T-helper 1 cell (primary cell): Measurements from ENCODE around the gene FFAR1.
"Not testable (repeated sequence)": the region's sequence is repeated elsewhere in the genome, so short reads cannot be mapped to it uniquely, and the experiment has no call there.

ENCODE experiments used
- DNase-seq, 5 donors: peaks; one replicate each; pipeline ENCODE4 v3.0.0-alpha.2; 2012 to 2020

The FFAR1 gene

DNA sequence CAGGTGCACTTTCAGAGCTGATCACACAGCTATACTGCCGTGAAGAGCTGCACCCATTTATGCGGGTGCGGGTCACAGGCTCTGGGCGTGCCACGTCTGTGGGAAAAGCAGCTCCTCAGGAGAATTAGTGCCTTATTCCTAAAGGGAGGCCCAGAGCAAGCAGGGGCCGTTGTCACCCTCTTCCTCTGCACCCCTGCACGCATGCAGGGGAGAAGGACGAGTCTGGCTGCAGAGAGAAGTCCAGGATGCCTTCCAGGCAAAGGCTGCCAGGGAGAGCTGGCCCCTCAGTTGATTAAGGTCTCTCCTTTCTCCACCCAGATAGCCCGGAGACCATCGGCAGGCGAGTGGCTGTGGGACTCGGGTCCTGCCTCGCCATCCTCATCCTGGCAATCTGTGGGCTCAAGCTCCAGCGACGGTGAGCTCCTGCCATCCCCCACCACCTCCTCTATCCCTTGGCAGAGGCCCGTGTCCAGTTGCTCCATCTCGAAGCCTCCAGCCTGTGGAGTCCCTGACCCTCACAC is 3.1 kb upstream of the FFAR1 start:
- DNase-seq = no peak

DNA sequence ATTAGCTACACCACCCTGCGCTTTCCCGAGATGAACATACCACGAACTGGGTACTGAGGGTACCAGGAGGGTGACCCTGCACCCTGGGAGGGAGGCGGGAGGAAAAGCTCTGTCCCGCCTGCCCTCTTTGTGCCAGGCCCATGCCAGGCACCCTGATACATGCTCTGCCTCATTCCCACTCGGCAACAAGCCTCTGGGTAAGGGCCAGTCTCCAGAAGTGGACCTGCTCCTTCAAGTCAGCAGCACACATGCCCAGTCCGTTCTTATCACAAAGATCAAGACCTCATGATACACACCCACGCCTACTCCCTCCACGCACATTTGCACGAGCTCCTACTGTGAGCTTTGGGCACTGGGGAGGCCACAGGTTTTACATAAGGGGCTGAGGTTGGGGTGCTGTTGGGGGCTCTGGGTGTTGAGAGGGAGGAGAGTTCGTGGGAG is 2.0 kb upstream of the FFAR1 start:
- DNase-seq = no peak

DNA sequence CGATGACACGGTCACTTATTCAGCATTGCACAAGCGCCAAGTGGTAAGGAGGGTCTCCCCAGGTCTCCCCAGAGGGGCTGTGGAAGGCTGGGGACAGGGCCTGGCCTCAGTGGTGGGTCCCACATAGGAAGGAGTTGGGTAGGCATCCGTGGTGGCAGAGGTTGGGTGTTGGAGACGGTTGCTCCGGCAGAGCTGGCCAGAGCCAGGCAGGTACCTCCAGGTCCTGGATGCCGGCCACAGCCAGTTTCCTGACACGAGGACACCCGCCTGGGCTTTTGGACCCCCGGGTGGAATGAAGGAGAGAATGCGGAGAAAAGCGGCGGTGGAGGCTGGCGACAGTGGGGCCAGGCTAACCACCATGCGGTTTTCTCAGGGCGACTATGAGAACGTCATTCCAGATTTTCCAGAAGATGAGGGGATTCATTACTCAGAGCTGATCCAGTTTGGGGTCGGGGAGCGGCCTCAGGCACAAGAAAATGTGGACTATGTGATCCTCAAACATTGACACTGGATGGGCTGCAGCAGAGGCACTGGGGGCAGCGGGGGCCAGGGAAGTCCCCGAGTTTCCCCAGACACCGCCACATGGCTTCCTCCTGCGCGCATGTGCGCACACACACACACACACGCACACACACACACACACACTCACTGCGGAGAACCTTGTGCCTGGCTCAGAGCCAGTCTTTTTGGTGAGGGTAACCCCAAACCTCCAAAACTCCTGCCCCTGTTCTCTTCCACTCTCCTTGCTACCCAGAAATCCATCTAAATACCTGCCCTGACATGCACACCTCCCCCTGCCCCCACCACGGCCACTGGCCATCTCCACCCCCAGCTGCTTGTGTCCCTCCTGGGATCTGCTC is 1.3 kb upstream of the FFAR1 start:
- peak; percentile 50 to 68 (median 63) for DNase-seq

DNA sequence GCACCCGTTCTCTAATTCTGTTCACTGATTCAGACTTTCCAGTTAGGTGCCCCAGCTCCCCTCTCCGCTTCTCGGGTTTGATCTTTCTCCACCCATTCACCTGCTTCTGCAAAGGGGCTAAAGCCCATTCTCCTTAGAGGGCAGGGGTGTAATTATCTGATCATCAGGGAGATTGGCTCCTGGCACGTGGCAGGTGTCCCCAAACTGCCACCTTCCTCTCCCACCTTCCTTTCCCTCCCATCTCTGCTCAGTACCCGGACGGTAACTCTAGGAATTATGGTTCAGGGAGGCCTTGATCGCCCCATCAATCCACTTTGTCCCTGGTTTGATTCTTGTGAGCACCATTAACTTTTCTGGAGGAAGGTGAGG is 212 bp downstream of the FFAR1 start:
- DNase-seq = no peak

DNA sequence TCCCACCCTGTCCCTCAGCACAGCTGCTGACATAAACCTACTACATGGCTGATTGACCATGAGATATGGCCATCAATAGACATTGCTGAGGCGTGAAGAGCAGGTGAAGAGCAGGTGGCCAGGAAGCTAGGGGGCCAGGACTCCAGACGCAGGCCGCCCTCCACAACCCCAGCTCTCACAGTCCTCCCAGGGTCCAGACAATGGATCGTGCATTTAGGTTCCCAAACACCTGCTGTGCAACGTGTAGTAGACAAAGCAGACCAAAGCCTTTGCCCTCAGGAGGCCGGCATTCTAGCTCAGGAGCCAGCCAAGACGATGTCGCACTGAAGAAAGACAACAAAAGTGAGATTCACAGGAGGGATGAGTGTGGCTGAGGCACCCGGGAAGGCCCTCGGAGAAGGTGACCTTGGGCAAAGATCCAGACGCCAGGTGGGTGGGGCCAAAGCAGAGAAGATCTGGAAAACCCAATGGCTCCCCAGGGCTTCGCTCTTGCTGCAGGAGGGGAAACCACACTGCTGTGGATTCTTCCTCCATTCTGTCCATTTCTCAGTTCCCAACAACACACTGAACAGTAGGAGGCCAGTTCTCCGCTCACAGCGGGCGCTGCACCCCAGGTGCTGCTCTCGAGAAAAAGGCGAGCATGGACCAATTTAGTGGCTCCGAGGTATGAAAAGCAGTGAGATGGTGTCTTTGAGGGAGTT is 1.4 kb downstream of the FFAR1 start:
- DNase-seq = no peak

DNA sequence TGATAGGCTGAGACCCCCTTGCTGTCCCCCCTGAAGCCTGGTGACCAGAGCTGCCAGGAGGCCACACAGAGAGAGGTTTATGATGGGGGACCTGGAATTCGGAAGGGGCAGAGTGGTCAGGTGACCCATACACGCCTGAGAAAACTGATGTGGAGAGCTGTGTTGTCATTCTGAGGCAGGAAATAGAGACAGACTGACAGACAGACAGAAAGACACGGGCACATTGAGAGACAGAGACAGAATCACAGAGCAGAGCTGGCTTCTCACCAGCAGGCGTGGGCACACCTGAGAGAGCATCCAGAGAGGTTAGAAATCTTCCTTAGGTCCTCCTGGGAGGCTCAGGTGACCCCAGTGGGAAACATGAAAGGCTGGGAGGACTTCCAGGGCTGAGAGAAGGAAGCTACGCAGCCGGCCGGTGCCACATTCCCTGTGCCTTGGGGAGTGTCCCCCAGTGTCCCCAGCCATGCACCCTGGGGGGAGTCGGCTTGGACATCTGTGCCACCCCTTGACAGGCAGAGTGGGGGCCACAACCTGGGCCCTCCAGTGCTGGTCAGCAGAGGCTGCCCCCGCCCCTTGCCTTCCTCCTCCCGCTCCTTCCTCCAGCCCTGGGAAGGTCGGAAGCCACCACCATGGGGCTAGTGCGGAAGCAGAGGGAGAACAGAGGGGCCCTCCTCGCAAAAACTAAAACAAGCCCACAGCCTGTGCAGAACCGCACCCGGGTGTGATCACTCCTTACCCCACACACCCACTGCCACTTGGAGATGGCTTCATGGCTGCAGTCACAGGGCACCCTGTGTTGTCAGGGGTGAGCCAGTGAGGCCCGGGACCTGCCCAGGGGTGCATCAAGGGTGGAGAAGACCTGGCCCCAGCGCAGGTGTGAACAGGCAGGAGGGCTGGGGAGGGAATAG is 2.2 kb downstream of the FFAR1 start:
- no peak for DNase-seq

DNA sequence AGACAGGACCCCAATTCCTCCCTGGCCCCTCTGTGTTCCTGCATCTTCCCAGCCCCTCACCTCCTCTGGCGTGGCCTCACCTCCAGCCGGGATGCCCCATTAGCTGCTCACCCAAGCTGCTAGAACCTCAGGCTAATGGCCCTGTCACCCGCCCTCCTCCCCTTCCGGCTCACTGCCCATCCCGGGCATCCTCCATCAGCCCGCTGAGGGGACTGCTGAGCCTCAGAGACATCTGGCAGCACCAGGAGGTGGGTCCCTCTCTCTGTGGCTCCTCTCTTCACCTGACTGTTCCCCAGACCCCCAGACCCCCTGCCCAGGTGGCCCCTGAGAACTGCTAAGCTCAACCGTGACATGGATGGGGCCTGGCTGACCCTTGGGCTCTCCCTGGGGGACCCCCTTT is 2.9 kb downstream of the FFAR1 start:
- no peak for DNase-seq

DNA sequence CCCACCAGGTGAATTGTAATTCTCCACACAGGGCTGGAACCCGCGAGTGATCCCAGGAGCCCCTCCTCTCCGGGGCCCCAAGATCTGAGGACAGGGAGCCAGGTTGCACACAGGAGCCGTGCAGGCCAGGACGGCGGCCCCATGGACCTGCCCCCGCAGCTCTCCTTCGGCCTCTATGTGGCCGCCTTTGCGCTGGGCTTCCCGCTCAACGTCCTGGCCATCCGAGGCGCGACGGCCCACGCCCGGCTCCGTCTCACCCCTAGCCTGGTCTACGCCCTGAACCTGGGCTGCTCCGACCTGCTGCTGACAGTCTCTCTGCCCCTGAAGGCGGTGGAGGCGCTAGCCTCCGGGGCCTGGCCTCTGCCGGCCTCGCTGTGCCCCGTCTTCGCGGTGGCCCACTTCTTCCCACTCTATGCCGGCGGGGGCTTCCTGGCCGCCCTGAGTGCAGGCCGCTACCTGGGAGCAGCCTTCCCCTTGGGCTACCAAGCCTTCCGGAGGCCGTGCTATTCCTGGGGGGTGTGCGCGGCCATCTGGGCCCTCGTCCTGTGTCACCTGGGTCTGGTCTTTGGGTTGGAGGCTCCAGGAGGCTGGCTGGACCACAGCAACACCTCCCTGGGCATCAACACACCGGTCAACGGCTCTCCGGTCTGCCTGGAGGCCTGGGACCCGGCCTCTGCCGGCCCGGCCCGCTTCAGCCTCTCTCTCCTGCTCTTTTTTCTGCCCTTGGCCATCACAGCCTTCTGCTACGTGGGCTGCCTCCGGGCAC is 3.9 kb downstream of the FFAR1 start:
- no peak for DNase-seq

DNA sequence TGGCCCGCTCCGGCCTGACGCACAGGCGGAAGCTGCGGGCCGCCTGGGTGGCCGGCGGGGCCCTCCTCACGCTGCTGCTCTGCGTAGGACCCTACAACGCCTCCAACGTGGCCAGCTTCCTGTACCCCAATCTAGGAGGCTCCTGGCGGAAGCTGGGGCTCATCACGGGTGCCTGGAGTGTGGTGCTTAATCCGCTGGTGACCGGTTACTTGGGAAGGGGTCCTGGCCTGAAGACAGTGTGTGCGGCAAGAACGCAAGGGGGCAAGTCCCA is 4.4 kb downstream of the FFAR1 start:
- no peak for DNase-seq

DNA sequence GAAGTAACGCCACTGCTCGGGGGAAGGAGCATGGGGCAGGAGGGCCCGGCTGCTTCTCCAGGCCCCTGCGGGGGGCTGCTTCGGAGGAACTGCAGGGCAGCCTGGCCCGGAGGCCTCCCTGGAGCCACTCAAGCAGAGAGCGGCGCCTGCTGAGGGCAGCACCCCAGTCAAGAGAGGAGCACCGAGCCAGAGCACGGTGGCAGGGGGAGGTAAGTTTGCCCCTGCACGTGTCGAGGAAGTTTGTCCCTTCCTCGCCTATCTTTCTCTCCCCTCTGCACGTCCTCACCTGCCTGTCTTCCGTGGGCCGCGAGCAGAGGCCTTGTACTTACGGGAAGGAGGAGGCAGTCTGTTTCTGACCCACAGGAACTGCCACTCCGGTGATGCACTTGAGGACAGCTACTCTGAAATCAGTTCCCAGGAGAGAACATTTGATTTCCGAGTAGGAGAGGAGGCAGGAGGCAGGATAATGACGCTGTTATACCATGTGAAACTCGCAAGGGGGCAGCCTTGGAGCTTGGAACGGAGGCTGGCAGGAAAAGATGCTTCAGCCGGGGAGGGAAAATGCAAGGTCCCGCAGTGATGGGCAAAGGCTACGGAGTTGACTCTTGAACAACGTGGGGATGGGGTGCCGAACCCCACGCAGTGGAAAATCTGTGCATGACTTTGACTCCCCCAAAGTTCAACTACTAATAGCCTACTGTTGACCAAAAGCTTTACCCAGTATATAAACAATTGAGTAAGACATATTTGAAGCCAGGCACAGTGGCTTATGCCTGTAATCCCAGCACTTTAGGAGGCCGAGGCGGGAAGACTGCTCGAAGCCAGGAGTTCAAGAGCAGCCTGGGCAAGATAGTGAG is 5.0 kb downstream of the FFAR1 start:
- DNase-seq = peak; percentile 38 to 70 (median 55)

DNA sequence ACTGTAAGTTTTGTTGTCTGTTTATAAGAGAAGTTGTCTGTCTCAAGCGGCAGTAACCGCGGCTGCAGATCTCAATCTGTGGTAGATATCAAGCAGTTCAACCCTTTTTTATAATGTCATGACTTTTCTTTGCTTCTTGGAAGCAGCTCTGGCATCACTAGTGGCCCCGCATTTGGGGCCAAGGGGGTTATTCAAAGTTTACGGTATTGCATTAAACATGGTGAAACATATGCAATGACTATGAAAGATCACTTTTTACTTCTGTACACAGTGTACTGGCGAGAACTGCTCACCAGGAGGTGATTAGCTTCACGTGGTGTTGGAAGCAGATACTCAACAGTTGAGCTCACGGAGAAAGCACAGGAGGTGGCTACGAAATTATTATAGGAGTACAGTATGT is 5.9 kb downstream of the FFAR1 start:
- no peak for DNase-seq

DNA sequence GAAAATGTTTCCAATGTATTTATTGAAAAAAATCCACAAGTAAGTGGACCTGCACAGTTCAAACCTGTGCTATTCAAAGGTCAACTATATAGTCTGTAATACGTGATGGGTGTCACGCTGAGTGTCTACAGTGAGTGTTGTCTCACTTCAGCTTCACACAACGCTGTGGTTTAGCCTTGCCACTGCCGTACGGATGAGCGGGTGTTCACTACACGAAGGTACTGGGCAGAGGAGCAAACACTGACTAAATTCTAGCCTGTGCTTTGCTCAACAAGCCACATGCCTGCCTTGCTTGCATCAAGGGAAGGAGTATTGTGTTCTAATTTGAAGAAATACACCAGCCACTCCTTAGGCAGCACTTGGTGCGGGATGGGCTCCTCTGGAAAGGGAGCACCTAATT is 7.2 kb downstream of the FFAR1 start:
- no peak for DNase-seq

DNA sequence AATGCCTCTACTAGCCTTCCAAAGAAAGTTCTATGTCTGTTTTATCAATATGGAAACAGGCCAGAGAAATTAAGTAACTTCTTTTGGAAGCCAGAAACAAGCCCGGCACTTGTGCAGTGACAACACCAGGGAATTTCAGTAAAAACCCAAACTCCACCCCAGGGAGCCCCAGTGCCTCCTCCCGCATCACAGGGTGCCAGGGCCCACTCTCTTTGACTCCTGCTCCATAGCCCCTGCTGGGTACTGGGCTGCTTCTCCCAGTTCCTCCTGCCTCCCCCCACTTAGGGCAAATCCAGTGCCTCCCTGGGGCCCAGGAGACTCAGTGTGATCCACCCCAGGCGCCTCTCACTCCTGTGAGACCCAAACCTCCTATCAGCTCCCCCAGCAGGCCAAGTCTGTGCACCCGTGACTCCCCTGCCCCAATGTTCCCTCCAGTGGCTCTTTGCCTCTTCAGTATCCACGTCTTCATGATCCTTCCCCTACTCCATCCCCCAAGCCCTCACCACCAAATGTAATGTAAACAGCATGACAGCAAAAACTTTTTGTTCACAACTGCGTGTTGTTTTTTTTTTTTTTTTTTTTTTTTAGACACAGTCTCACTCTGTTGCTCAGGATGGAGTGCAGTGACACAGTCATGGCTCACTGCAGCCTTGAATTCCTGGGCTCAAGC is 8.2 kb downstream of the FFAR1 start:
- DNase-seq = no peak

DNA sequence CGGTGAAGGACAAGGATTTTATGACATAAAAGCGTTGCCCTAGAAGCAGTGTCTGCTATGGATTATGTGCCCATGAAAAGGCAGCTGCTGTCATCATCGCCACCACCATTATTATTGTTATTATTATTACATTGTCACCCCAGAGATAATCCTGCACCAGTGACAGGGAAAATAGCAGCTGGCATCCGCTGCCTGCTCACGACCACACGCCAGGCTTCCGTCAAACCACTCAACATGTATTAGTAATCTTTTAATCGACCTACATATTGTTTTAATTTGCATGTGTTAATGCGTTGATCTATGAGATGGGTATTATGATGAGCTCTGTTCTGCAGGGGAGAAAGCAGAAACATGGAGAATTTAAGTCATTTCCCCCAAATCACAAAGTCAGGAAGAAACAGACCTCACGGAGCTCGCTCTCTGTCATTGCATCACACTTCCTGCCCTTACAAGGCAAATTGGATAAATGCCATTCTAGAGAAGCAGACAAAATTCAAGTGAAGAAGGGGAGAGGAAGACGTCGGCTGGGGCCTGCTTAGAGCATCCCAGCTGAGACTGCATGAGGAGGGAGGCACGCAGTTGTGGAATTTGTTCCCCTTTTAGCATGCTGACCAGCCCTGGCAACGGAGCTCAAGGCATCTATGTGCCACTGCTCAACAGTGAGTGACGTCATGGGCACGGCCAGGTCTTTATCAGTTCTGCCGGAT is 10.3 kb downstream of the FFAR1 start, which contains the start of gene FFAR3:
FFAR3 (plus strand) TSS at position 594 of the 707 bp plus-strand sequence. CDS start 431 bp downstream, outside the sequence.
- DNase-seq = peak in 1 of 5 donors; percentile 42

DNA sequence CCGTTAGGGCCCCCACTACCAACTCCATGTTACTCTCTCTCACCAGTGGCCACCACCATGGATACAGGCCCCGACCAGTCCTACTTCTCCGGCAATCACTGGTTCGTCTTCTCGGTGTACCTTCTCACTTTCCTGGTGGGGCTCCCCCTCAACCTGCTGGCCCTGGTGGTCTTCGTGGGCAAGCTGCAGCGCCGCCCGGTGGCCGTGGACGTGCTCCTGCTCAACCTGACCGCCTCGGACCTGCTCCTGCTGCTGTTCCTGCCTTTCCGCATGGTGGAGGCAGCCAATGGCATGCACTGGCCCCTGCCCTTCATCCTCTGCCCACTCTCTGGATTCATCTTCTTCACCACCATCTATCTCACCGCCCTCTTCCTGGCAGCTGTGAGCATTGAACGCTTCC is 11.1 kb downstream of the FFAR1 start:
- DNase-seq = not testable (repeated sequence)

DNA sequence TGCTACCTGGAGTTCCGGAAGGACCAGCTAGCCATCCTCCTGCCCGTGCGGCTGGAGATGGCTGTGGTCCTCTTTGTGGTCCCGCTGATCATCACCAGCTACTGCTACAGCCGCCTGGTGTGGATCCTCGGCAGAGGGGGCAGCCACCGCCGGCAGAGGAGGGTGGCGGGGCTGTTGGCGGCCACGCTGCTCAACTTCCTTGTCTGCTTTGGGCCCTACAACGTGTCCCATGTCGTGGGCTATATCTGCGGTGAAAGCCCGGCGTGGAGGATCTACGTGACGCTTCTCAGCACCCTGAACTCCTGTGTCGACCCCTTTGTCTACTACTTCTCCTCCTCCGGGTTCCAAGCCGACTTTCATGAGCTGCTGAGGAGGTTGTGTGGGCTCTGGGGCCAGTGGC is 11.7 kb downstream of the FFAR1 start:
- DNase-seq = not testable (repeated sequence)

DNA sequence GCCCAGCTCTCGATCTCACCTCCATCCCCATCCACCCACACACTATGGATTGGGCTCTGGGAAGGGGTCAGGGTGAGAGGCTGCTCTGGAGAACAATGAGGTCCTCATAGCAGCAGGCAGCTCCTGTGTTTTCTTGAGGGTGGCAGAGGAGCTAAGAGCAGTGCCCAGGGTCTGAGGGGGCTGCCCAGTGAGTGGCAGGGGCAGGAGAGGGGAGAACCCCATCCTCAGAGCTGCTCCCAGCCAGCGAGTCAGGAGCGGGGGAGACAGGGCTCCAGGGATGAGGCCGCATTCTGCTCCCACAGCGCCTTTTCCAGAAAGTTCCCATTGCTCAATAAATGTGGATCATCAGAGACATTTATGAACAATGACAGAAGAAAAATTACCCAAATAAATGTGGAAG is 12.4 kb downstream of the FFAR1 start:
- not testable (repeated sequence) for DNase-seq

DNA sequence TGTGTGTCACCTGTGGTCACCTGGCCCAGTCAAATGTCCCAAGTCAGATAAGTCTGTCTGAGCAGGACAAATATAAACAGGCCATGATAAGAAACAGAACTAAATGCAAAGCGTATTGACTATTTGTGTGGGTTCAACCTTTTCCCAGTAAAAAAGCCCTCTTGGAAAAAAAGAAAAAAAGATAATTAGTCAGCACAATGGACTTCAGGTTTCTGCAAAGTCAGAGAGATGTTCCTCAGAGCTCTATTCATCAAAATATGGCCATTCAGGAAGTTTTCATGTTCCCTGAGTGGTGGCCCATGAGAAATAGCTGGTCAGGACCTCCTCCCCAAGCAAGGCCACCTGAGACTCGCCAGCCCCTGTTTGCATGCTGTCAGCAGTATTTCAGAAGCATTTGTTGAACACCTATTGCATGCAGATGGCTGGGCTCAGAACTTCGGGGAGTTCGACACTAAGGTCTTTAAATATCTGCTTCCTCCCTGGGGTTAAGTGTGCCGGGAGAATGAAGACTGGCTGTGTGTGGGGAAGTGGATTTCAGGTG is 13.2 kb downstream of the FFAR1 start:
- no peak for DNase-seq

DNA sequence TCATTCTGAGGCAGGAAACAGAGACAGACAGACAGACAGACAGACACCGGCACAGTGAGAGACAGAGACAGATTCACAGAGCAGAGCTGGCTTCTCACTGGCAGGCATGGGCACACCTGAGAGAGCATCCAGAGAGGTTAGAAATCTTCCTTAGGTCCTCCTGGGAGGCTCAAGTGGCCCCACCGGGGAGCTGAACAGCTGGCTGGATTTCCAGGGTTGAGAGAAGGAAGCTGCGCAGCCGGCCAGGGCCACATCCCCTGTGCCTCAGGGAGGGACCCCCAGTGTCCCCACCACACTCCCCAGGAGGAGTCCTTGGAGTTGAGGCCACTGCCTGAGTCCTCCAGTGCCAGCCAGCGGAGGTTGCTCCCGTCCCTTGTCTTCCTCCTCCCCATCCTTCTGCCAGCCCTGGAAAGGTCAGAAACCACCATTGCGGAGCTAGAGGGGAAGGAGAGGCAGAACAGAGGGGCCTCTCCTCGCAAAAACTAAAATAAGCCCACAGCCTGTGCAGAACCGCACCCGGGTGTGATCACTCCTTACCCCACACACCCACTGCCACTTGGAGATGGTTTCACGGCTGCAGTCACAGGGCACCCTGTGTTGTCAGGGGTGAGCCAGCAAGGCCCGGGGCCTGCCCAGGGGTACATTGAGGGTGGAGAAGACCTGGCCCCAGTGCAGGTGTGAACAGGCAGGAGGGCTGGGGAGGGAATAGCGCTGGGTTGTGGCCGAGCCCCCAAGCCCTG is 14.7 kb downstream of the FFAR1 start:
- no peak for DNase-seq
